Activated CD4-positive, alpha-beta memory T cell treated with anti-CD3 and anti-CD28 coated beads, Interleukin-2, amount 10 ng/mL, durations not matched to agents 7 days and 5 days (primary cell): ENCODE measurements around the gene TEX11. TPM values are rescaled to one million over a fixed set of nuclear protein-coding genes. Genes with fewer than 3 reads are reported as not detected.
"Not testable (repeated sequence)": the region's sequence is repeated elsewhere in the genome, so short reads cannot be mapped to it uniquely, and the experiment has no call there.

ENCODE experiments used
- CTCF ChIA-PET: fragments of 350-600 bp; sonication (Branson Sonifier 250); formaldehyde crosslinking; loops from one replicate; lab custom pipeline; 2021; ENCODE audit warnings: antibody characterized with exemption, inconsistent platforms; lab: Charles Lee
- POLR2A ChIA-PET: fragments of 350-600 bp; sonication (Branson Sonifier 250); formaldehyde crosslinking; loops from one replicate; lab custom pipeline; 2021; ENCODE audit warnings: antibody characterized with exemption; lab: Charles Lee
- DNase-seq: peaks from one replicate; pipeline ENCODE4 v3.0.0-alpha.2; 2020
- H3K27ac Mint-ChIP-seq: one replicate; pipeline ENCODE4 v1.8.0; 2021; ENCODE audit warnings: mild to moderate bottlenecking, mixed read lengths
- H3K27me3 Mint-ChIP-seq: one replicate; pipeline ENCODE4 v1.8.0; 2021; ENCODE audit warnings: mixed read lengths
- H3K36me3 Mint-ChIP-seq: one replicate; pipeline ENCODE4 v1.8.0; 2021; ENCODE audit warnings: low read depth, mixed read lengths
- H3K4me1 Mint-ChIP-seq: one replicate; pipeline ENCODE4 v1.8.0; 2021; ENCODE audit warnings: mixed read lengths
- H3K4me3 Mint-ChIP-seq: one replicate; pipeline ENCODE4 v1.8.0; 2021; ENCODE audit warnings: mild to moderate bottlenecking, mixed read lengths
- H3K9me3 Mint-ChIP-seq: one replicate; pipeline ENCODE4 v1.8.0; 2021; ENCODE audit warnings: mixed read lengths
- total RNA-seq, 2 experiments: library from RNA; stranded (reverse); gene quantifications; one replicate each; pipeline ENCODE4 v1.2.3, GENCODE V29; 2021

TEX11 gene
- total RNA-seq, 2 experiments from 2014 or later: not detected

- Mint-ChIP-seq H3K9me3 (no peaks in the 10 kb centered on the region), H3K27ac (no peak overlapping the region), H3K4me1 (peaks cover 14% of the 10 kb centered on the region), H3K4me3 (no peak overlapping the region), H3K27me3 (no peaks in the 10 kb centered on the region), H3K36me3 (no peaks in the 10 kb centered on the region)
- POLR2A ChIA-PET: no interaction called here
- DNase-seq: no peak
- CTCF ChIA-PET: no interaction called here
Measured at GRCh38 chrX:70552130-70552704, 356.3 kb downstream of the TEX11 start.

- H3K36me3 Mint-ChIP-seq: no peaks in the 10 kb centered on the region
- CTCF ChIA-PET: no interaction called here
- H3K4me1 Mint-ChIP-seq: peaks cover 13% of the 10 kb centered on the region
- H3K4me3 Mint-ChIP-seq: no peak overlapping the region
- POLR2A ChIA-PET: no interaction called here
- H3K27me3 Mint-ChIP-seq: no peaks in the 10 kb centered on the region
- DNase-seq: no peak
- no peaks in the 10 kb centered on the region for H3K9me3 Mint-ChIP-seq
- H3K27ac Mint-ChIP-seq: no peak overlapping the region
Measured at GRCh38 chrX:70549429-70549828, 359.1 kb downstream of the TEX11 start.

GRCh38 chrX:70535198-70535597 lies 373.3 kb downstream of the TEX11 start:
- Mint-ChIP-seq H3K27ac (no peak overlapping the region), H3K9me3 (peaks cover 2% of the 10 kb centered on the region), H3K4me3 (no peak overlapping the region), H3K36me3 (no peaks in the 10 kb centered on the region), H3K4me1 (peaks cover 2% of the 10 kb centered on the region), H3K27me3 (peaks cover 22% of the 10 kb centered on the region)
- POLR2A ChIA-PET: no interaction called here
- no peak for DNase-seq
- CTCF ChIA-PET: no interaction called here

GRCh38 chrX:70527610-70528345 lies 380.7 kb downstream of the TEX11 start:
- Mint-ChIP-seq H3K4me1 (peaks cover 13% of the 10 kb centered on the region), H3K36me3 (no peaks in the 10 kb centered on the region), H3K27ac (peak overlapping the region; percentile 19), H3K4me3 (no peak overlapping the region), H3K27me3 (no peaks in the 10 kb centered on the region), H3K9me3 (no peaks in the 10 kb centered on the region)
- ChIA-PET CTCF (no interaction called here), POLR2A (no interaction called here)
- no peak for DNase-seq

GRCh38 chrX:70527053-70527452 lies 381.5 kb downstream of the TEX11 start:
- Mint-ChIP-seq H3K27ac (no peak overlapping the region), H3K27me3 (no peaks in the 10 kb centered on the region)
- POLR2A ChIA-PET: no interaction called here

GRCh38 chrX:70525733-70526132 lies 382.8 kb downstream of the TEX11 start:
- H3K36me3 Mint-ChIP-seq: no peaks in the 10 kb centered on the region
- no peaks in the 10 kb centered on the region for H3K9me3 Mint-ChIP-seq
- CTCF ChIA-PET: no interaction called here
- H3K4me1 Mint-ChIP-seq: peaks cover 13% of the 10 kb centered on the region
- H3K27me3 Mint-ChIP-seq: no peaks in the 10 kb centered on the region
- POLR2A ChIA-PET: no interaction called here
- H3K27ac Mint-ChIP-seq: no peak overlapping the region
- H3K4me3 Mint-ChIP-seq: no peak overlapping the region
- DNase-seq: no peak

More at GRCh38 chrX:70527053-70527452, 381.5 kb downstream of the TEX11 start:
- Mint-ChIP-seq H3K36me3 (no peaks in the 10 kb centered on the region), H3K9me3 (no peaks in the 10 kb centered on the region), H3K4me1 (peaks cover 13% of the 10 kb centered on the region), H3K4me3 (no peak overlapping the region)
- DNase-seq: no peak
- CTCF ChIA-PET: no interaction called here

GRCh38 chrX:70515692-70516091 lies 392.8 kb downstream of the TEX11 start:
- DNase-seq, POLR2A ChIA-PET, H3K4me3 Mint-ChIP-seq, H3K27me3 Mint-ChIP-seq, H3K27ac Mint-ChIP-seq, H3K4me1 Mint-ChIP-seq, H3K36me3 Mint-ChIP-seq, H3K9me3 Mint-ChIP-seq, CTCF ChIA-PET: not testable (repeated sequence)

- H3K4me1 Mint-ChIP-seq, H3K27me3 Mint-ChIP-seq, H3K4me3 Mint-ChIP-seq, H3K36me3 Mint-ChIP-seq, POLR2A ChIA-PET, CTCF ChIA-PET, H3K27ac Mint-ChIP-seq, DNase-seq, H3K9me3 Mint-ChIP-seq: not testable (repeated sequence)
Measured at GRCh38 chrX:70515270-70515669, 393.2 kb downstream of the TEX11 start.

GRCh38 chrX:70509078-70509477 lies 399.4 kb downstream of the TEX11 start:
- peak overlapping the region; percentile 44 for H3K27ac Mint-ChIP-seq
- POLR2A ChIA-PET: no interaction called here
- H3K27me3 Mint-ChIP-seq: no peaks in the 10 kb centered on the region
- CTCF ChIA-PET: interaction anchor here (1.1 kb wide), 1 partner anchor 57 kb away, joined by 3 read pairs; no protein-coding TSS in a partner anchor
- no peak for DNase-seq
- no peaks in the 10 kb centered on the region for H3K9me3 Mint-ChIP-seq
- no peak overlapping the region for H3K4me3 Mint-ChIP-seq
- H3K36me3 Mint-ChIP-seq: no peaks in the 10 kb centered on the region
- peaks cover 51% of the 10 kb centered on the region for H3K4me1 Mint-ChIP-seq

GRCh38 chrX:70508296-70508911 lies 400.1 kb downstream of the TEX11 start:
- no peaks in the 10 kb centered on the region for H3K9me3 Mint-ChIP-seq
- no peaks in the 10 kb centered on the region for H3K27me3 Mint-ChIP-seq
- peak overlapping the region; percentile 44 for H3K27ac Mint-ChIP-seq
- no peak overlapping the region for H3K4me3 Mint-ChIP-seq
- DNase-seq: peak; percentile 36
- peaks cover 54% of the 10 kb centered on the region for H3K4me1 Mint-ChIP-seq
- CTCF ChIA-PET: no interaction called here
- POLR2A ChIA-PET: interaction anchor here (0.7 to 1.5 kb wide), 2 partner anchors 26 to 53 kb away, joined by 3 to 4 read pairs; no protein-coding TSS in a partner anchor
- no peaks in the 10 kb centered on the region for H3K36me3 Mint-ChIP-seq

- no peaks in the 10 kb centered on the region for H3K9me3 Mint-ChIP-seq
- H3K36me3 Mint-ChIP-seq: peaks cover 15% of the 10 kb centered on the region
- H3K27ac Mint-ChIP-seq: peak overlapping the region; percentile 82
- H3K4me3 Mint-ChIP-seq: no peak overlapping the region
- ChIA-PET POLR2A (interaction anchor here (0.7 to 2.0 kb wide), 3 partner anchors 50 to 1006 kb away, joined by 3 to 9 read pairs (median 4); no protein-coding TSS in a partner anchor), CTCF (interaction anchor here (0.6 to 1.2 kb wide), 6 partner anchors 16 to 159 kb away, joined by 3 to 5 read pairs (median 3); no protein-coding TSS in a partner anchor)
- no peaks in the 10 kb centered on the region for H3K27me3 Mint-ChIP-seq
- H3K4me1 Mint-ChIP-seq: peaks cover 55% of the 10 kb centered on the region
- DNase-seq: no peak
Measured at GRCh38 chrX:70505451-70505841, 403.1 kb downstream of the TEX11 start.

GRCh38 chrX:70504772-70505450 lies 403.6 kb downstream of the TEX11 start:
- ChIA-PET POLR2A (interaction anchor here (0.7 to 2.0 kb wide), 4 partner anchors 49 to 1007 kb away, joined by 3 to 9 read pairs (median 4); no protein-coding TSS in a partner anchor), CTCF (interaction anchor here (1.0 to 1.1 kb wide), 3 partner anchors 53 to 160 kb away, joined by 3 to 4 read pairs (median 3); no protein-coding TSS in a partner anchor)
- peak; percentile 52 for DNase-seq
- H3K4me1 Mint-ChIP-seq: peaks cover 55% of the 10 kb centered on the region
- no peak overlapping the region for H3K4me3 Mint-ChIP-seq
- peaks cover 17% of the 10 kb centered on the region for H3K36me3 Mint-ChIP-seq
- no peaks in the 10 kb centered on the region for H3K9me3 Mint-ChIP-seq
- peak overlapping the region; percentile 82 for H3K27ac Mint-ChIP-seq
- H3K27me3 Mint-ChIP-seq: no peaks in the 10 kb centered on the region

- no peak overlapping the region for H3K27ac Mint-ChIP-seq
- no peak for DNase-seq
- peaks cover 28% of the 10 kb centered on the region for H3K4me1 Mint-ChIP-seq
- ChIA-PET CTCF (no interaction called here), POLR2A (no interaction called here)
- H3K36me3 Mint-ChIP-seq: peaks cover 40% of the 10 kb centered on the region
- no peak overlapping the region for H3K4me3 Mint-ChIP-seq
- H3K27me3 Mint-ChIP-seq: no peaks in the 10 kb centered on the region
- no peaks in the 10 kb centered on the region for H3K9me3 Mint-ChIP-seq
Measured at GRCh38 chrX:70500826-70501225, 407.7 kb downstream of the TEX11 start.
